Heart left ventricle (tissue), 13 donors: Measurements from ENCODE around the gene TMEM138.

Source experiments
- POLR2A ChIP-seq, 2 donors: fragments of 450-650 bp; IDR thresholded peaks; one replicate each; pipeline ENCODE4 v1.6.1; 2017; ENCODE audit warnings: antibody characterized with exemption in 2 of 2, mild to moderate bottlenecking in 2 of 2, moderate library complexity in 2 of 2
- TF ChIP-seq, protein P1 (sequence below), 12 donors: fragments of 200-600 bp; sonication (generic) in 4 of 12; IDR thresholded peaks; one replicate each; pipeline versions ENCODE4 v1.5.0 to v1.8.0; 2018 to 2022; ENCODE audit warnings: antibody characterized with exemption in 12 of 12, mild to moderate bottlenecking in 5 of 12
- donor health status: ischemic (EF 13 %, LVEDD 7.1; RV severe dilation, severe dysfunction).
- donor health status: DM: no; HTN: yes; CAD: no.
- donor health status: DM: no; HTN: no; CAD: no.
- donor health status: ischemic (EF 25% LVEDD 6.9; RV normal size, moderate dysfunction).
- donor health status: ischemic (EF 25% LVEDD 5.7; RV mildly dilated, moderate dysfunction).
- donor health status: ischemic (EF 35%, LVEDD 5.7; RV mildly dilated, moderate dysfunction).
- donor health status: nonischemic (EF 11% LVEDD 7.7; RV severe dilation, severe dysfunction).
- donor health status: DM: yes; HTN: yes; CAD: no.
- donor health status: PGD.
- donor health status: ischemic (EF 29% LVEDD 5.4; RV normal size, mild dysfunction).
- donor health status: nonischemic (EF 23%, LVEDD 6.1; RV moderate dilation, normal function).

DNA sequence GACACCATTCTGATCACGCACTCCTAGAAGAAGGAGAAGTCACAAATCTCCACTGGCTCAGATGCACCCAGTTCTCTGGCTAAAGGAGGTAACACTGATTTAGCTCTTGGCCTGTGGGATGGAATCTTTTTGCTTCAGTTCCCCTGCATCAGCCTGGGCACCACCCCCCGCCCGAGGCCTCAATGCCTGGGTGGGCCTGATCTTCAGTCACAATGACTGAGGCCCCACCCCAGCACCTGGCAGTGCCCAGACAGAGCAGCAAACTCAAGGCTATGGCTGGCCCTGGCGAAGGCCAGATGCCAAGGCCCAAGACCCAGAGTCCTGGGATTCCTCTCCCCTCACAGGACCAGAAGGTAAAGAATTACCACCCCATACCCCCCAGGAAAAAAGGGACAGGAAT lies 5.5 kb upstream of the TMEM138 start:
- TF ChIP-seq, protein P1, sequence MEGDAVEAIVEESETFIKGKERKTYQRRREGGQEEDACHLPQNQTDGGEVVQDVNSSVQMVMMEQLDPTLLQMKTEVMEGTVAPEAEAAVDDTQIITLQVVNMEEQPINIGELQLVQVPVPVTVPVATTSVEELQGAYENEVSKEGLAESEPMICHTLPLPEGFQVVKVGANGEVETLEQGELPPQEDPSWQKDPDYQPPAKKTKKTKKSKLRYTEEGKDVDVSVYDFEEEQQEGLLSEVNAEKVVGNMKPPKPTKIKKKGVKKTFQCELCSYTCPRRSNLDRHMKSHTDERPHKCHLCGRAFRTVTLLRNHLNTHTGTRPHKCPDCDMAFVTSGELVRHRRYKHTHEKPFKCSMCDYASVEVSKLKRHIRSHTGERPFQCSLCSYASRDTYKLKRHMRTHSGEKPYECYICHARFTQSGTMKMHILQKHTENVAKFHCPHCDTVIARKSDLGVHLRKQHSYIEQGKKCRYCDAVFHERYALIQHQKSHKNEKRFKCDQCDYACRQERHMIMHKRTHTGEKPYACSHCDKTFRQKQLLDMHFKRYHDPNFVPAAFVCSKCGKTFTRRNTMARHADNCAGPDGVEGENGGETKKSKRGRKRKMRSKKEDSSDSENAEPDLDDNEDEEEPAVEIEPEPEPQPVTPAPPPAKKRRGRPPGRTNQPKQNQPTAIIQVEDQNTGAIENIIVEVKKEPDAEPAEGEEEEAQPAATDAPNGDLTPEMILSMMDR (IDR thresholded peaks at IDR 0.05) = no peak
- no peak for TF ChIP-seq POLR2A (IDR thresholded peaks at IDR 0.05)
